ENCODE measurements around the gene CRTAP.

- TF ChIP-seq, protein P1, sequence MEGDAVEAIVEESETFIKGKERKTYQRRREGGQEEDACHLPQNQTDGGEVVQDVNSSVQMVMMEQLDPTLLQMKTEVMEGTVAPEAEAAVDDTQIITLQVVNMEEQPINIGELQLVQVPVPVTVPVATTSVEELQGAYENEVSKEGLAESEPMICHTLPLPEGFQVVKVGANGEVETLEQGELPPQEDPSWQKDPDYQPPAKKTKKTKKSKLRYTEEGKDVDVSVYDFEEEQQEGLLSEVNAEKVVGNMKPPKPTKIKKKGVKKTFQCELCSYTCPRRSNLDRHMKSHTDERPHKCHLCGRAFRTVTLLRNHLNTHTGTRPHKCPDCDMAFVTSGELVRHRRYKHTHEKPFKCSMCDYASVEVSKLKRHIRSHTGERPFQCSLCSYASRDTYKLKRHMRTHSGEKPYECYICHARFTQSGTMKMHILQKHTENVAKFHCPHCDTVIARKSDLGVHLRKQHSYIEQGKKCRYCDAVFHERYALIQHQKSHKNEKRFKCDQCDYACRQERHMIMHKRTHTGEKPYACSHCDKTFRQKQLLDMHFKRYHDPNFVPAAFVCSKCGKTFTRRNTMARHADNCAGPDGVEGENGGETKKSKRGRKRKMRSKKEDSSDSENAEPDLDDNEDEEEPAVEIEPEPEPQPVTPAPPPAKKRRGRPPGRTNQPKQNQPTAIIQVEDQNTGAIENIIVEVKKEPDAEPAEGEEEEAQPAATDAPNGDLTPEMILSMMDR (IDR thresholded peaks at IDR 0.05 in 2 of 3, conservative IDR thresholded peaks at IDR 0.05 in 1 of 3; ENCODE audit: borderline replicate concordance in 1 of 3, insufficient read depth in 1 of 3, low read depth in 2 of 3, low read length in 2 of 3): peak; percentile 4 to 77 (median 57); a peak in 4 of 6 replicates
- TF ChIP-seq SP1 (IDR thresholded peaks at IDR 0.05; ENCODE audit: low read depth): no peak
- no peak for TF ChIP-seq POLR2AphosphoS5 (IDR thresholded peaks at IDR 0.05; ENCODE audit: low read depth, low read length)
- TF ChIP-seq JUND (IDR thresholded peaks at IDR 0.05): no peak
- TF ChIP-seq EZH2 (IDR thresholded peaks at IDR 0.05): no peak
- TF ChIP-seq RAD21 (IDR thresholded peaks at IDR 0.05; ENCODE audit: low read depth): peak; percentile 26; the same call in 1 of the 2 replicates
- TF ChIP-seq ZFX (IDR thresholded peaks at IDR 0.05): no peak
- no peak for TF ChIP-seq POLR2A (IDR thresholded peaks at IDR 0.05; ENCODE audit: borderline replicate concordance, extremely low read depth, insufficient read depth, insufficient read length)
- no peak for TF ChIP-seq REST (IDR thresholded peaks at IDR 0.05; ENCODE audit: low read depth)
- TF ChIP-seq, protein P2, sequence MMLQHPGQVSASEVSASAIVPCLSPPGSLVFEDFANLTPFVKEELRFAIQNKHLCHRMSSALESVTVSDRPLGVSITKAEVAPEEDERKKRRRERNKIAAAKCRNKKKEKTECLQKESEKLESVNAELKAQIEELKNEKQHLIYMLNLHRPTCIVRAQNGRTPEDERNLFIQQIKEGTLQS (IDR thresholded peaks at IDR 0.05): no peak
- no peak for TF ChIP-seq ZNF274 (IDR thresholded peaks at IDR 0.05; ENCODE audit: low read depth, low read length)
- no peak for TF ChIP-seq YY1 (IDR thresholded peaks at IDR 0.05; ENCODE audit: extremely low read depth, insufficient replicate concordance, low read depth, low read length)
These were observed 30.6 kb downstream of the CRTAP start for GRCh38 chr3:33144433-33144832.
